AG10803 (cell line): ENCODE results near the gene SEPTIN11.

Experiments
- DNase-seq: peaks from one replicate; pipeline ENCODE4 v3.0.0; 2010; ENCODE audit warnings: low read depth
- H3K4me3 ChIP-seq: 2 replicates; pipeline ENCODE4 v1.5.1; 2011; ENCODE audit warnings: mild to moderate bottlenecking, low read length, control low read depth
- CTCF ChIP-seq: conservative IDR thresholded peaks from 2 replicates; pipeline ENCODE4 v1.5.1; 2011; ENCODE audit warnings: mild to moderate bottlenecking, low read length, control low read depth, inconsistent platforms

Gene SEPTIN11

DNA sequence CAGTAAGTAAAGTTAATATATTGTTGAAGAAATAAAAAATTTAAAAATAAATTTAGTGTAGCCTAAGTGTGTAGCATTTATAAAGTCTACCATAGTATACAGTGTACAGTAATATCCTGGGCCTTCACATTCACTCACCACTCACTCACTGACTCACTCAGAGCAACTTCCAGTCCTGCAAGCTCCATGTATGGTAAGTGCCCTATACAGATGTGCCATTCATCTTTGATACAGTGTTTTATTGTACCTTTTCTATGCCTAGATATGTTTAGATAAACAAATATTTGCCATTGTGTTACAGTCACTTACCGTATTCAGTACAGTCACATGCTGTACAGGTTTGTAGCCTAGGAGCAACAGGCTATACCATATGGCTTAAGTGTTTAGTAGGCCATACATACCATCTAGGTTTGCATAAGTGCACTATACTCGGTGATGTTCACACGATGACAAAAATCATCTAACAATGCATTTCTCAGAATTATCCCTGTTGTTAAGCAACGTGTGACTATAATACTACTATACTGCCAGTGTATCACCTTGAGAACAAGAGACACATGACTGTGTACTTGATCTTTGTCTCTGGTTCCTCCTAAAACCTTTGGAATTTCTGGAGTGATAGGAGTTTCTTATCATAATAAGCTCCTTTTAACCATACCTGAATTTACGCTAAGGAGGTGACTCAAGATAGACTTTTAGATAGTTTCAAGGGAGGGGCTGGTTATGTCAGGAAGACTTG, 25.8 kb upstream of the SEPTIN11 start:
- DNase-seq: no peak
- TF ChIP-seq CTCF: no peak
- H3K4me3 ChIP-seq: no peak overlapping the region

- no peak overlapping the region for H3K4me3 ChIP-seq
- no peak for TF ChIP-seq CTCF
- DNase-seq: no peak
Measured at GRCh38 chr4:76926841-76927240, 22.7 kb upstream of the SEPTIN11 start.

DNA sequence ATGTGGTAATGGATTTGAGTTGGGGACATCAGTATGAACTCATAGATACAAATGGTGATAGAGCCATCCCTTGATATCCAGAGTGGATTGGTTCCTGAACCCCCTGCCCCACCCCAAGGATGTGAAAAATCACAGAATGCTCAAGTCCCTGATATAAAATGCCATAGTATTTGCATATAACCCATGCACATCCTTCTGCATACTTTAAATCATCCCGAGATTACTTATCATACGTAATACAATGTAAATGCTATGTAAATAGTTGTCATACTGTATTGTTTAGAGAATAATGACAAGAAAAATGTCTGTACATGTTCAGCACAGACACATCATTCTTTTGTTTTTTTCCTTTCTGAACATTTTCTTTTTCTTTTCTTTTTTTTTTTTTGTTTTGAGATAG, 18.9 kb upstream of the SEPTIN11 start:
- H3K4me3 ChIP-seq: no peak overlapping the region
- DNase-seq: no peak
- no peak for TF ChIP-seq CTCF

- no peak overlapping the region for H3K4me3 ChIP-seq
- no peak for DNase-seq
Measured at GRCh38 chr4:76931087-76931486, 18.5 kb upstream of the SEPTIN11 start.

GRCh38 chr4:76931576-76932276, 17.8 kb upstream of the SEPTIN11 start:
- no peak overlapping the region for H3K4me3 ChIP-seq
- TF ChIP-seq CTCF: no peak
- DNase-seq: no peak

More at GRCh38 chr4:76931087-76931486, 18.5 kb upstream of the SEPTIN11 start:
- no peak for TF ChIP-seq CTCF

- H3K4me3 ChIP-seq: no peak overlapping the region
- no peak for DNase-seq
- TF ChIP-seq CTCF: no peak
Measured at GRCh38 chr4:76939184-76939583, 10.4 kb upstream of the SEPTIN11 start.

- no peak for TF ChIP-seq CTCF
- peak; percentile 49 for DNase-seq
- H3K4me3 ChIP-seq: no peak overlapping the region
Measured at GRCh38 chr4:76943129-76943620, 6.4 kb upstream of the SEPTIN11 start.
